ENCODE data around the gene AHNAK2. TPM values are rescaled to one million over a fixed set of nuclear protein-coding genes. Genes with fewer than 3 reads are reported as not detected.

AHNAK2 gene
- total and polyA plus RNA-seq, 3 donors from 2014 or later, result 10.8 to 15.1 (median 12.8) TPM

DNA sequence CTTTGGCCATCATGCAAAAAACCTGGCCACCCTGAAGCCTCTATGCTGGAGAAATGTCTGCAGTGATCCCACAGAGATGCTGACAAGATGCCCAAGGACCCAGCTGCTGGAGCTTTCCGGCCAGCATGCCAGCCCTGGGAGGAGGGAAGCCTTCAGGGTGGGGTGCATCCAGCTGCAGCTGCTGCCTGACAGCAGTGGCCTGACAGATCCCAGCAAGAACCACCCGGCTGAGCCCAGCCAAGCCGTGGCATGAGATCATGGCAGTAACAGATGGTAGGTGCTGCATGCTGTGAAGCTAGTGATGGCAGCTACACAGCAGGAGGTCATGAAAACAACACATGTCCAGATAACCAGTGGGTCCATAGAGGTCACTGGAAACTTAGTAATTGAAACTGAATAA lies 21.2 kb upstream of the AHNAK2 start:
- Histone ChIP-seq H3K4me1 (no peaks in the 10 kb centered on the region), H3K4me3 (no peak overlapping the region), H3K27me3 (no peaks in the 10 kb centered on the region), H3K9me3 (no peaks in the 10 kb centered on the region), H3K36me3 (ENCODE audit: low read depth, missing control alignments) (no peaks in the 10 kb centered on the region), H3K27ac (no peak overlapping the region)
- no peak for TF ChIP-seq POLR2A (IDR thresholded peaks at IDR 0.05)
- TF ChIP-seq, protein P1, sequence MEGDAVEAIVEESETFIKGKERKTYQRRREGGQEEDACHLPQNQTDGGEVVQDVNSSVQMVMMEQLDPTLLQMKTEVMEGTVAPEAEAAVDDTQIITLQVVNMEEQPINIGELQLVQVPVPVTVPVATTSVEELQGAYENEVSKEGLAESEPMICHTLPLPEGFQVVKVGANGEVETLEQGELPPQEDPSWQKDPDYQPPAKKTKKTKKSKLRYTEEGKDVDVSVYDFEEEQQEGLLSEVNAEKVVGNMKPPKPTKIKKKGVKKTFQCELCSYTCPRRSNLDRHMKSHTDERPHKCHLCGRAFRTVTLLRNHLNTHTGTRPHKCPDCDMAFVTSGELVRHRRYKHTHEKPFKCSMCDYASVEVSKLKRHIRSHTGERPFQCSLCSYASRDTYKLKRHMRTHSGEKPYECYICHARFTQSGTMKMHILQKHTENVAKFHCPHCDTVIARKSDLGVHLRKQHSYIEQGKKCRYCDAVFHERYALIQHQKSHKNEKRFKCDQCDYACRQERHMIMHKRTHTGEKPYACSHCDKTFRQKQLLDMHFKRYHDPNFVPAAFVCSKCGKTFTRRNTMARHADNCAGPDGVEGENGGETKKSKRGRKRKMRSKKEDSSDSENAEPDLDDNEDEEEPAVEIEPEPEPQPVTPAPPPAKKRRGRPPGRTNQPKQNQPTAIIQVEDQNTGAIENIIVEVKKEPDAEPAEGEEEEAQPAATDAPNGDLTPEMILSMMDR (IDR thresholded peaks at IDR 0.05), result no peak
- intact Hi-C loops (cut with DNase I; ENCODE audit: low total_unique reads), result no loop called here
- 96 to 100% methylated on average over 2 to 3 of the region's 3 CpGs for WGBS, 2 donors
- DNase-seq, result no peak

DNA sequence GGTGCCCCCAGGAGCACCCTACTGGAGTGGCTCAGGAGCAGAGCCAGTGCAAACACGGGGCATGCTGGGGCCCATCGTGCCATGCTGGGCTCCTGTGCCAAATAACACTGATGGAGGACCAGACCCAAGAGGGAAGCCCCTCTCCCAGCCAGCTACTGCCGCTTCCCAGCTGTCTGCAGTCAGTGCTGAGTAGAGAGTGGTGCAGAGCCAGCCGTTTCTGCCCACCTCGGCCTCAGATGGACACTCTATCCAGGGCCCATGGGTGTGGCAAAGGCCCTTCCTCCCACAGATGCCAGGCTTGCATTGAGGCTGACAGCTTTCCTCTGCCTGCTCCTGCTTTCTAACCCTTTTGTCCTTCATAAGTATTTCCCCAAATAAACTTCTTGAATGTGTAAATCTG lies 20.6 kb upstream of the AHNAK2 start:
- DNase-seq, result no peak
- Histone ChIP-seq H3K4me3 (no peak overlapping the region), H3K9me3 (no peaks in the 10 kb centered on the region), H3K36me3 (ENCODE audit: low read depth, missing control alignments) (no peaks in the 10 kb centered on the region), H3K27ac (no peak overlapping the region), H3K27me3 (no peaks in the 10 kb centered on the region), H3K4me1 (no peaks in the 10 kb centered on the region)
- TF ChIP-seq POLR2A (IDR thresholded peaks at IDR 0.05), result no peak
- TF ChIP-seq, protein P1 (IDR thresholded peaks at IDR 0.05), result no peak
- 97 to 100% methylated on average over 1 to 5 of the region's 5 CpGs for WGBS, 2 donors
- intact Hi-C loops (cut with DNase I; ENCODE audit: low total_unique reads), result no loop called here

DNA sequence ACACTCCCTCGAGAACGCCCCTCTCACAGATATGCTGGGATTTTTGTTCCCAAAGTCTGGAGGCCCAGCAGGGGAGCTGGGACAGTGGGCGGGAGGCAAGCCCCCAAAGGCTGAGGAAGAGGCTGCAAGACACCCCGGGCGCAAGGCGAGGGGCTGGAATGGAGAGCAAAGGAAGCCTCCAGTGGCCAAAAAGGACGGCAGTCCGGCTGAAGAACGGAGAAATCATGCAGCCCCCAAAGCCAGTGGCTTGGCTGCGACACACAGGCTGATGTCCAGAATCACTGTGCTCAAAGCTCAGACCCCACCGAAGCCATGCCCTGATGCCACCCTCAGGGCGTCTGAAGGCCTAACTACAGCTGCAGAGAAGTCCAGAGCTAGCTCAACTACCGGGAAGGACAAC lies 18.3 kb upstream of the AHNAK2 start:
- no peak overlapping the region for H3K27ac ChIP-seq
- no peaks in the 10 kb centered on the region for H3K27me3 ChIP-seq
- intact Hi-C loops (cut with DNase I; ENCODE audit: low total_unique reads), result no loop called here
- no peak for DNase-seq
- H3K4me3 ChIP-seq, result no peak overlapping the region
- H3K9me3 ChIP-seq, result no peaks in the 10 kb centered on the region
- H3K36me3 ChIP-seq (ENCODE audit: low read depth, missing control alignments), result no peaks in the 10 kb centered on the region
- no peaks in the 10 kb centered on the region for H3K4me1 ChIP-seq
- 91 to 93% methylated on average over 13 of the region's 13 CpGs for WGBS, 2 donors
- TF ChIP-seq, protein P1 (IDR thresholded peaks at IDR 0.05), result no peak
- no peak for TF ChIP-seq POLR2A (IDR thresholded peaks at IDR 0.05)

DNA sequence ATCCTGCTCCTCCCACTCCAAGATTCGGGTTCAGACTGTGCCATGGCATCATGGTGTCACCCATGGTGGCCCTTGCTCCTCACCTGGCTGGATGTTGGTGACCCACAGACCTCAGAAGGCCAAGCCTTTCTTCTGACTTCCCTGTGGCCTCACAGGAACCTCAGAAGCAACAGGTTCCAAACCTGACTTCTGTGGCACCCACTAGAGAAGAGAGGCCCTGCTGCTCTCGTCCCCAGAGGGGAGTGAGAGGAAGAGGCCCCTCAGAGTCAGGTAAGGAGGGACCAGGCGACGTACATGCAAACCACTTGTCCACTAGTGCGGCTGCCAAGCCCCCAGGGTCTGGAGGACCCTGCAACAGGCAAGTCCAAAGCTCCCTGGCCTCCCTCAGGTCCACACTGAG lies 17.9 kb upstream of the AHNAK2 start:
- no peaks in the 10 kb centered on the region for H3K27me3 ChIP-seq
- H3K4me1 ChIP-seq, result no peaks in the 10 kb centered on the region
- intact Hi-C loops (cut with DNase I; ENCODE audit: low total_unique reads), result no loop called here
- no peak overlapping the region for H3K27ac ChIP-seq
- H3K9me3 ChIP-seq, result no peaks in the 10 kb centered on the region
- 86 to 89% methylated on average over 1 to 5 of the region's 5 CpGs for WGBS, 2 donors
- H3K36me3 ChIP-seq (ENCODE audit: low read depth, missing control alignments), result no peaks in the 10 kb centered on the region
- no peak for DNase-seq
- TF ChIP-seq, protein P1 (IDR thresholded peaks at IDR 0.05), result no peak
- no peak for TF ChIP-seq POLR2A (IDR thresholded peaks at IDR 0.05)
- no peak overlapping the region for H3K4me3 ChIP-seq

DNA sequence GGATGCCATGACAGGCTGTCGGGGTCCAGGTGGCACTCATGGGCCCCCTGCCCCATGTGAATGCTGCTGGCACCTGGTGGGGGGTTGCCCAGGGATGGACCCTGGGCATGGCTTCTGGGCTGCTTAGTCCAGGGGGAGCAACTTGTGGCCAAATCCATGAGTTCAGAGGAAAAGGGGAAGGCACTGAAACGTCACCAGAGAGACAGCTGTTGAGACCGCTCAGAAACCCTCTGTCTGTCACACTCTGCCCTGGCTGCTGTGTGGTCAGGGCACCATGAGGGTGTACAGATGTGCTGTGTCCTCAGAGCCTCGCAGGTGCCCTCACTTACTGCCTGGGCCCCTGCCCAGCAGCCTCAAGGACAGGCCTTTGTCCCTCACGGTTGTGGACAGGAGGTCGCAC lies 16.8 kb upstream of the AHNAK2 start:
- Histone ChIP-seq H3K4me3 (no peak overlapping the region), H3K4me1 (no peaks in the 10 kb centered on the region), H3K36me3 (ENCODE audit: low read depth, missing control alignments) (no peaks in the 10 kb centered on the region), H3K27me3 (no peaks in the 10 kb centered on the region), H3K27ac (no peak overlapping the region), H3K9me3 (no peaks in the 10 kb centered on the region)
- intact Hi-C loops (cut with DNase I; ENCODE audit: low total_unique reads), result no loop called here
- no peak for DNase-seq
- TF ChIP-seq, protein P1 (IDR thresholded peaks at IDR 0.05), result no peak
- 84 to 88% methylated on average over 6 of the region's 6 CpGs for WGBS, 2 donors

Measured in testis (tissue), 3 donors.